HG03469 (cell line): ENCODE data around the gene RAD52.
A peak's percentile ranks its signal among the peaks of the same experiment; 100 is the strongest.

Source experiments
- ATAC-seq: cut with Tn5 transposase; IDR thresholded peaks from one replicate; pipeline ENCODE4 v1.9.1; 2021; ENCODE audit warnings: mild to moderate bottlenecking, moderate library complexity, moderate number of reproducible peaks; ENCODE audit not compliant: unreplicated experiment

The RAD52 gene

DNA sequence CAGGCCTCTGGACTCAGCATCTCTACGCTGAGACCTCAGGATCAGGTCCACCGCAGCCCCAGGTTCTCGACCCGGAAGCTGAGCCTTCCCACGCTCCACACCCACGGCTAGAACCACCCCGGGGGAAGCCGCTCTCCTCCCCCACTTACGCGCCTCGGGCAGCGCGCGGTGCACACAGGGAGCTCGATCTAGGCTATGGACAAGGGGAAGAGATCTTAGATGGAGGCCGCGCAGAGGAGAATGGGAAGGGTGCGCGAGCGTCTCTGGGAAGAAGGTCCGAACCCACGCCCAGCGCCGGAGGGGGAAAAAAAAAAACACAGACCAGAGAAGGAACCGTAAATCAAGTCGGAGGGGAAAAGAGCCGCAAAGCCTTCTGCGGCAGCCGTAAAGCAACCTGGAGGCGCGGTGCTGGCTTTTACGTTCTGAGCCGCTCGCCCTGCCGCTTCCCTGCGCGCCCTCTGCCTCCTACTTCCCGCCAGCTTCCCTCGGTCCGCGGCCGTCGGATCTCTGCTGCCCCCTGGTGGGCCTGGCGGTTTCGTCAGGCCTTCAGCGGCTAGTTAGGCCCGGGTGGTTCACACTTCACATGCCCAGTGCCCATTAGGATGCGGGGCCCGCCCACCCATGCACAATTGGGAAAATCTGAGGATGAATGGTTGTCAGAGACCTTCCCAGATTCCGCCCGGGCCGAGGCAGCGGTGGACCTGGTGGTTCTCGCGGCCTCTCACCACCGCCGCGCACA is at the start of gene RAD52:
Gene RAD52, minus strand, starts transcription at position 242 of the 739 bp plus-strand sequence. CDS start 16,636 bp downstream, outside the sequence.
- peak; percentile 80 for ATAC-seq

GRCh38 chr12:998020-998874 is 48.8 kb upstream of the RAD52 start:
- ATAC-seq = peak; percentile 58

DNA sequence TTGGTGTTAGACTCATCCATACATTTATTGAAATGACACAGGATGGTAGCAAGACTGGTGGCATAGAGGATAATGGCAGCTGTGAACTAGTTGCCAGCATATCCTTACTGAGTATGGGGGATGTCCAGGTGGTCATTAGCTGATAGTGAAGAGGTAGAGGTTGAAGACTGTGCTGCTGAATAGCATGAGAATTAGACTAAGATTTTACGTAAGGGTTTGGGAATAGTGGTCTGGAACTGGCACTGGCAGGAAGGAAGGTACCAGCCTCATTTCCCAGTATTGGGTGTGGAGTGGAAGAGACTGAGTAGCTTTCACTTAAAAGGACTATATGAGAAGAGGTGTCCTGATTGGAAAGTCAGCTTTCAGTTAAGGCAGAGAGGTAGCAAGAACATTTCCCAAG is 48.0 kb upstream of the RAD52 start:
- no peak for ATAC-seq

- ATAC-seq = no peak
Observed at GRCh38 chr12:996881-997280, 47.4 kb upstream of the RAD52 start.

GRCh38 chr12:992647-993046 is 43.2 kb upstream of the RAD52 start:
- ATAC-seq = no peak

DNA sequence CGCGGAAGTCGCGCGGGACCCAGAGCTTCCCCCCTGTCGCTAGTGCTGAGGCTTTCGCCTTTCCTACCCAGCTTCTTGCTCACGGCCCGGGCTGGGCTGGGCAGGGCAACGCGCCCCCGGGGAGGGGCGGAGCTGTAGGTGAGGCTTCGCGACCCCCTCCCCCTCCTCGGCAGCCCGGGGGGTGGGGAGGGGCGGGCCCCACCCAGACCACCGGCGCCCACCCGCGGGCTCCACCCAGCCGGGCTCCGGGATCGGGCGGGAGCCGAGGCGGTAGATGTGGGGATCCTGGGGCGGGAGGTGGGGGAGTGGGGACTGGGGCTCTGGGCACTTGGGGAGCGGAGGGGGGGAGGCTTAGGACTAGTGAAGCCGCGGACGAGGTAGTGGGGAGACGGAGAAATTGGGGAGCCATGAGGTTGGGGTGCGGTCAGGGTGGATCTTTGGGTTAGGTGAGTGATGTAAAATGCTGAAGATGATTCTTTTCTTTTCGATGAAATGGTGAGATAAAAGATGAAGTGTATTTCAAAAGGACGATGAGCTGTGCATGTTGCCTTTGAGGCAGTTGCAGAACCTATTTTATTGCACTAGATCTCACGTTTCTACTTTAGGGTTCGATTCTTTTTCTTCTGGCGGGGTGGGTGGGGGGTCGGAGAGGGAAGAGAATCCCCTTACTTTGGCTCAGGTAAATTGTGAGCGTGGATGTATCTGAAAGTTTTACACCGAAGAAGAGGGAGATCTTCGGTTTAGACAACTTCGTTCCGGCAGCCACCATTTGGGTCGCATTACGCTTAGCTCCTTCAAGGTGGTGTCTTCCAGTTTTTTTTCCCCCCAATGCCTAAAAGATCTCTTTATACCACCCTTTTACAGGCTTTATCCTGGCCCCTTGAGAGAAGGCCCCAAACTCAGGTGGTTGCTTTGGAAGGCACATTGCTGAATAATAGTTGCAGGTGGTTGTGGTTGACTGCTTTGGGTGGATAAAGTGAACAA is 42.1 kb upstream of the RAD52 start:
- no peak for ATAC-seq

GRCh38 chr12:990661-991349 is 41.3 kb upstream of the RAD52 start, which contains the start of gene ERC1:
ERC1 (plus strand) TSS chr12:991223; CDS start chr12:1027904, 36,681 bp downstream.
- peak; percentile 45 for ATAC-seq

DNA sequence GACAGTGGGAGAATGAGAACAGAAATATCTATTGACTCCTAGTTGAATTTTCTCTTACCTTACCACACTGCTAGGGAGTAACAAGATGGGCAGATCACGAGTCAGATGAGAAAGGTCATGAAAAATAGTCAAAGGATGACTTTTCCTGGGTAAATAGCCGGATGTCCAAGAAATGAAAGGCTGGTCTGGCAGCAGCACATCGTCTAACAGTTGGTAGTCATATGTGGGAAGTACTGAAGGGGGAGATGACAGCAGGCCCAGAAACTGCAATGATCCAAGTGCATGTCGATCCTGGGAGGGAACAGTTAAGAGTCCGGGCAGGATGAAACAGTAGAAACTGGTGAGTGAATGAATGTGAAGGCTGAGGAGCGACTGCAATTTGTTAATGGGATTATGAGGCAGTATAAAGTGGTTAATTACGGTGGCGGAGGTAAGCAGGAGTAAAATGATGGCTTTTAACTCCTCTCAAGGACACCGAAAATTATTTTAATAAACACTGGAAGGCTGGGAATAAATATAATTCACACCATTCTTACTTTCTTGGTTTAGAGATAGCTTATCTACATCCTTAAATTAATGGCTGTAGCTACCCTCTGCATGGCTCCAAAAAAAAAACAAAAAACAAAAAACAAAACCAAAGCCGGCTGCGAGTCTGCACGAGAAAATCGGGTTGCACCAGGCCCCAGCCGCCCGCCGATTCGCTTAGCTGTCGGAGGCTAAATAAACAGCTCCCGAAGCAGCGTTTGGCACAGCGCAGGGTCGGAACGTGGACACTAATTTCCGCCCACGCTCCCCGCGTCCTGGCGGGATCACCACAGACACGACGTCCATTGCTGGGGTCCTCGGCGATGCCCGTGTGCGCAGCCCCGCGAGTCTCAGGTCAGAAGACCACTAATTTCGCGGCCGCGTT is 40.5 kb upstream of the RAD52 start:
- no peak for ATAC-seq

- ATAC-seq = no peak
Observed at GRCh38 chr12:989051-989450, 39.6 kb upstream of the RAD52 start.

- ATAC-seq = no peak
Observed at GRCh38 chr12:988646-989045, 39.2 kb upstream of the RAD52 start.

GRCh38 chr12:981961-982360 is 32.5 kb upstream of the RAD52 start:
- ATAC-seq = no peak

DNA sequence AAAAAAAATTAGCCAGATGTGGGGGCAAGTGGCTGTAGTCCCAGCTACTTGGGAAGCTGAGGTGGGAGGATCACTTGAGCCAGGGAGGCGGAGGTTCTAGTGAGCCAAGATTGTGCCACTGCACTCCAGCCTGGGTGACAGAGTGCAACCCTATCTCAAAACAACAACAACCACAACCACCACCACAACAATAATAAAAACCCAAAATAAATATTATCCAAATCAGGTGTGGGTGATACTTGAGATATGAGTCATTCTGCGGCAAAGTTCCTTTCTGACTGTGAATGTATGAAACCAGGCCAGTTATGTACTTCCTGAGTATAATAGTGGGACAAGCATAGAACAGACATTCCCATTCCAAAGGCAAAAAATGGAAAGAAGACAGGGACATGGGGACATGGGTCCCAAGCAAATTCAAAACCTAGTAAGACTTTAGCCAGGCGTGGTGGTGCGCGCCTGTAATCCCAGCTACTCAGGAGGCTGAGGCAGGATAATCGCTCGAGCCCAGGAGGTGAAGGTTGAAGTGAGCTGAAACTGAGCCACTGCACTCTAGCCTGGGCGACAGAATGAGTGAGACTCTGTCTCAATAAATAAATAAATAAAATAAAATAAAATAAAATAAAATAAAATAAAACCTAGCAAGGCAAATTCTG is 31.8 kb upstream of the RAD52 start:
- no peak for ATAC-seq

GRCh38 chr12:979349-979748 is 29.9 kb upstream of the RAD52 start:
- no peak for ATAC-seq

- ATAC-seq = no peak
Observed at GRCh38 chr12:977156-977555, 27.7 kb upstream of the RAD52 start.

GRCh38 chr12:976644-977043 is 27.1 kb upstream of the RAD52 start:
- no peak for ATAC-seq

- ATAC-seq = no peak
Observed at GRCh38 chr12:974271-974862, 24.9 kb upstream of the RAD52 start.

GRCh38 chr12:971991-972390 is 22.5 kb upstream of the RAD52 start:
- no peak for ATAC-seq

GRCh38 chr12:969821-970220 is 20.3 kb upstream of the RAD52 start:
- no peak for ATAC-seq
